ENCODE results near the gene XRCC4. TPM values are rescaled to one million over a fixed set of nuclear protein-coding genes. Genes with fewer than 3 reads are reported as not detected.
"Not testable (repeated sequence)": the region's sequence is repeated elsewhere in the genome, so short reads cannot be mapped to it uniquely, and the experiment has no call there.

Gene XRCC4
- polyA plus RNA-seq (2013, experiment 1 of 2; ENCODE audit: insufficient read length): 9.6 TPM
- polyA plus RNA-seq (2013, experiment 2 of 2; ENCODE audit: insufficient read length): 6.6 TPM

DNA sequence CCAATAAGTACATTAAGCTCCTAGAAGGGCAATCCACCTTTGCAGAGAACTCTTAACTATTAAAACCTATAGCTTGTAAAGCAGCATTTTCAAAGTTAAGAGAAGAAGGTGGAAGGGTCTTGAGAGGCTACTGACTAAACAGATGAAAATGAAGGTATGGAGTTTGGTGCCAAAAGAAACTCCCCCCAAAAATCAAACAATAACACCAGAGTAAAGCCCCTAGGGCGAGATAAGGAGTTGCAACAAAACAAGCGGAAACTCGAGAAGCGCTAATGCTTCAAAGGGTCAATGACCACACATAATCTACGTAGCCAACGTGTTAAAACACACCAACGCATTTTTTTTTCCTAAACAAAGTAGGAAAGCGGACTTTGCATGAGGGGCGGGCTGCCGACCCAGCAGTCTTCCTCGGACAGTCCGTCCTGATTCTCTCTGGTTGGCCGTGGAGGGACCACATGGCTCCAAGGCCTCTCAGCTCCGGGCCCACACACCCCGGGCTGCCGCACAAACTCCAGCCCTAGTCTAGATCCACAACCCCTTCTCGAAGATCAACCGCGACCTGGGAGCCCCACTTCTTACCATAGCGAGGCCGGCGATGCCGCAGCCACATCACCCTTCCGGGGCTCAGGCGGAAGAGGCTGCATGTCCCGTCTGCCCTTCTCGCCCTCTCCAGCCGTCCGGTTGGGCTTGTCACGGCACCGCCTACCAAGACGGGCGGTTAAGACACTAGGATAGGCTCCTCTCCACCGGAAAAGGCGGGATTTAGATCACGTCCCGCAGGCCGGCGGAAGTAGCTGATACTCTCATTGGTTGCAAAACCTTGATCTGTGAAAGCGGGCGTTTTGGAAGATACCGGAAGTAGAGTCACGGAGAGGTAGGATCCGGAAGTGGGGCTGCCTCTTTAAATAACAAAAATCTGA, at the start of gene XRCC4, which contains the start of gene TMEM167A:
Gene XRCC4 (plus strand): TSS at position 806 of the 920 bp plus-strand sequence. CDS start 27,373 bp downstream, outside the sequence.
Gene TMEM167A (minus strand): TSS at position 653 of the 920 bp plus-strand sequence. CDS start 71 bp downstream, at position 582.
- DNase-seq: peak; percentile 100

DNA sequence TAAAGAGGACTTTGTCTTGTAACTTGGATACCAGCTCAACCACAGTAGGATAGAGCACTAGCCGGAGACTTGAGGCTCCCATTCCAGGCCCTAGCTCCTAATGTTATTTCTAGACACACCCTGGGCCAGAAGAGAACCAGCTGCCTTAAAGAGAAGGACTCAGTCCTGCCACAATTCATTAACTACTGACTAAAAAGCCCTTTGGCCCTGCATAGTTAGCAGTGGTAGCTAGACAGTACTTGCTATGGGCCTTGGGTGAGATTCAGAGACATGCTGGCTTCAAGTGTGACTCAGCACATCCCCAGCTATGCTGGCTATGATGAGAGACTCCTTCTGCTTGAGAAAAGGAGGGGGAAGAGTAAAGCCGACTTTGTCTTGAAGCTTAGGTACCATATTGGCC, 47.4 kb upstream of the XRCC4 start:
- peak; percentile 70 for DNase-seq

DNA sequence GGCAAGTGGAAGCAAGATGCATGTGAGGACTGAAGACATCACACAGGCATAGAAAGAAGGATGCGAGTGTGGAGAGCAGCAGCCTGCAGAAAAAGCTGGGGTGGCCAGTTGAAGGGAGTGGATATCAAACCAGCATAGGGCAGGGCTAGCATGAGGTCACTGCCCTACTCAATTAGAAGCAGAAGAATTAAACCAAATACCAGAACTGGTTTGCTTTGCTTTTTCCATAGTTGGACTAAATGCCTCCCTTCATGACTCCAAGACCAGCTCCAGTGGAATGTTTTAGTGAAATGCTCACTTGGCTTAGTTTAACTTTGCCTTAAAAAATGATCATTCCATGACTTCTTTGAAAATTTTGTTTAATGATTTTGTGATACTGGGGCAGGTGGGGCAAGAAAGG, 46.0 kb upstream of the XRCC4 start:
- DNase-seq: peak; percentile 26

DNA sequence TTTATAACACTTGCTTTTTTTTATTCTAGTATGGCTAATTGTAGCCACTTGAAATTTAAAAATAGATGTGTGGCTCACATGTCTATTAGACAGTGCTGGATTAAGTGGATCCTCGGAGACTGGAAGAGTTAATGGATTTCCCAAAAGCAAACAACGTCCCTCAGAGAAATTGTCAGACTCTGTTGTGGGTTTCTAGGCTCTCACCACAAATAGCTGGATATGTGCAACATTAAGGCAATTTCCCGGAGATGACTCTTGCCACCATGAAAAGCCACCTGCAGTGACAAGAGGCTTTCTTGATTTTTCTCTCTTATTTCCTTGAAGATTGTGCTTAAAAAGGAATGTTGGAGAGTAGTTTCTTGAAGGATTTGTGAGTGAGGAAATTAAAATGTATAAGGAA, 43.3 kb upstream of the XRCC4 start:
- no peak for DNase-seq

DNA sequence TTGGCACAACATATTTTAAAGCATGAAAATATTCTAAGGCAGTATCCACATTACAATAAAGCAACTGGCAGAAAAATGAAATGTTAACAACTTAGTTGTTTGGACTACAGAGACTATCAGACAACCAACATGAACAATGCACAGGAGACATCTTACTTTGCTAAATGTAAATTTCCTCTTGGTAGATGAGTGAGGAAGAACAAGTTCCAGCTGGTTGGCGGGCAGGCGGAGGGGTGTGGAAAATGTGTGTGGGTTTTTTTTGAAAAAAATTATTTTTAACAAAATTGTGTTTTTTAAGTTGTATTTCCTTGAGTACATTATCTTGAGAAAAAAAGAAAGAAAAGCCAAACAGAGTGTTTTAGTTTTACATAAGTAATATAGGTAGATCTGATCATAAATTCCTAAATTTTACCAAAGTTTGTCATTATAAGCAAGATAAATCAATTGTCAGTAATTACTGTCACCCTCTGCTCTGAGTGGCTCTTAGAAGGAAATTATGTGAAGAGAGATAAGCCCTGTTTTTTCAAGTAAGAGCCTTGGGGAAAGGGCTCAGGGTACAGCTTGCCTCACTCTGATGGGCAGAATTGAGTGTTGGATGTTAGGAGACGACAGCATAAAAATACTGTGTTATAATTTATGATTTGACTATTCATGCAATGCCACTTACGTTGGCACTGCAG, 42.7 kb upstream of the XRCC4 start:
- no peak for DNase-seq

DNA sequence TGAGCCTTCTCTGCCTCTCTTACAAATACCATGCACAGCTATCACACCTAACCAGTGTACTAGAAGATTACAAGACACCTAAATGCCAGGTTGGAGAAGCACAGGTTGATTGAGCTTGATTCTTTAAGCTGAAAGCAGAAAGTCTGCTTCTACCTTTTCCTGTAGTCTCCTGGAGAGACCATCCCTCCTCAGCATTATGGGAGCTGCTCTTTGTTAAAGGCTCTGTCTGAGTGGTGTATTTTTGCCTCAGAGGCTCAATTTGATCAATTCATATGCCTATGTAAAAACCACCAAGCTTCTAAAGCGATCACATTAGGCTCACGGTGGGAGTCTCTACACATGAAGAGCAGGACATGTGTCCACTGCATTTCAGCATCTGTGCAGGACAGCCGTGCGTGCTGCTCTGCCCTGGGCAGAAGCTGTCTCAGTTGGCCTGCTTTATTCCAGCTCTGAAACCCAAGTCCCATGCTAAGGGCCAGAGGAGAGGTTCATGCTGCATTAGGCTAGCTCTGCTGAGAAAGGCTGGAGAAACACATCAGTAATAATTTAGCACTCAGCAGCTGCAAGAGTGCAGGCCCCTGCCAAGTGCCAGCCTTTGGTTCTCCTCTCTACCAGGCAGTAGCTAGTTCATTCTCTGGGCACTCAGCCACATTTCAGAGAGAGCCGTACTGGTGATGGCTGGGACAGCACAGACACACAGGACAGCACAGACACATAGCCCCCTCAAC, 41.8 kb upstream of the XRCC4 start:
- peak; percentile 6 for DNase-seq

DNA sequence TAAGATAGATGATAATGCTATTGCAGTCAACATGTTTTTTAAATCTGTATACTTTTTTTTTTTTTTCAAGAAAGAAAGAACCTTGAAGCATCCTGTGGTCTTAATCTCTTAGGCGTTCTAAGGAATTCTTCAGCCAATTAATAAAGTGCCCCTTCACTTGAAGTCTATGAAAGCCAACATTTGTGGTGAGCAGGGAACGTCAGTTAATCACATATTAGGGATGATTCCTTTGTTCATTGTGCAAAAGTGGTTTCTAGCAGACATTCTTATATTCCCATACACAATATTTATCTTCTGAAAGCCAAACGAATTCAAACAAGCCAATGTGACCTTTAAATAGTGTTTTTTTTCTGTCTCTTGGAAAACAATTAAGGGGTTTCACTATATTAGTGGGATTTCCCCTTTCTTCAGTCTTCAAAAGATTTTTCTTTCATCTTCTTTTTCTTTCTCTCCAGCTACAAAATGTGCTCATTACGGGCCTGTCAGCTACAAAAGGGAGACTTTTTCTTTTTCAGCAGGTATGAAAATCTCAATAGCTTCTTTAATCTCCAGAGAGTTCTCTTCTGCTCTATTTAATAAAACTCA, 40.3 kb upstream of the XRCC4 start:
- DNase-seq: no peak

DNA sequence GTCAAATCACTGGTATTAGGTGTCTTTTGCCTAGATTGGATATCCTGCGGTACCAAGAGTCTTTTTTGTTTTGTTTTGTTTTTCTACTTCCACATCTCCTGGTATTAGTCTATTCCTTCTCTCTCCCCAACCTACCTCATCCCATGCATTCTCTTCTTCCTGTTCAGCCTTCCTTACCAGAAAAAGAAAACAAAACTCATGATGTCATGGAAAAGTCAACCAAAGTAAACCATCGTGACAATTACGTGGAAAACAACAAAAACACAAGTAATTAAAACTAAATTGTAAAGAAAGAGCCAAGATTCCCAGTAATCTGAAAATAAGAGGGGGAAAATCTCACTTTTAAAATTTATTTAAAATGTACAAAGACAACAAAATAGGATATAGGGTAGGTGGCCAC, 38.4 kb upstream of the XRCC4 start:
- no peak for DNase-seq

DNA sequence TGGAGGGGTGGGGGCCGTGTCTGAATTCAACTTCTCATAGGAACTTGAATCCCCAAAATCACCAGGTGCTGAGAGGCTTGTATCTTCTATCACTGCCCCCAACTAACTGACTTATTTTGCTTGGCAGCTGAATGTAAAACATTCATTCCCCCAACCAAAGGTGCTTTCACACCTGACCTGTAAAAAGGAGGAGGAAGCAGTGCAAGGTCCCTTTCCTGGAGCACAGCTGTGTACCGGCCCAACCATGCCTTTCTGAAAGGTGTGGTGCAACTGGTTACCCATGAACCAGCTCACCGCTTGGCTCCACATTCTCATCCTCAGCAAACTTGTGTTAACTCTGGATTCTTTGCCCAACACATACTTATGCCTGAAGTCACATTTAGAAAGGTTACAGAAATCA, 34.8 kb upstream of the XRCC4 start:
- no peak for DNase-seq

DNA sequence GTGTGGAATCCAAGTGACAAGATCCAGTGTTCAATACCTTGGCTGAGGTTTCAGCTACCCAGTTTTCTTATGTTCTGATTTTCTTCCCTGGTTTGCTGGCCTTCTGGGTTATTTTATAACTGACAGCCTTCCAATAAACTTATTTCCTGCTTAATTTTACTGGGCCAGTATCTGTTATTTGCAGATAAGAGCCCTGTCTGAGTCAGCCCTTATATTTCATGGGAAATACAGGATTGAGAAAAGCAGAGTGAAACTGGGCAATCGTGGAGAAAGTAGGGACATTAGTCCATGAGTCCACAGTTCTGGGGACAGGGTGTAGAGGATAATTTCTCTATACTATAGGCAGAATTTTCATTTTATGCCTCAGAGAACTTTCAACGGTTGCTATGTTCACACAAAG, 32.4 kb upstream of the XRCC4 start:
- no peak for DNase-seq

DNA sequence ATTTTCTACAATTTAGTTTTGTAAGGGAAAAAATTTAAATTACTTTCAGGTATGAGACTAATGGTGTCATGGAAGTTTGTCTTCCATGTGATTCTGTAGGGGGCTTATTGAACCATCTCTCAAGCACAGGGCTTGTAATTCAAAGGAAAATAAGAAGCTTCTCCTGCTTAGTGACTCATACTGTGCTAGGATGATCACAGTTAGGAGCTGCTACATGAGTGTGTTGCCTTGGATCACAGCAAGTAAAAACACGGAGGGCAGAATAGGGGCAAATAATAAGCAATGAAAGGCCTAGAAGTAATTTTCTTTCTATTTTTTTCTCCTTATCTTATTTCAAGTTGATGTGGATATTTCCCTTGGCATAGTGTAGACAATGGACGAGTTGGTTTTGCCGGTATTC, 29.1 kb upstream of the XRCC4 start:
- DNase-seq: peak; percentile 21

DNA sequence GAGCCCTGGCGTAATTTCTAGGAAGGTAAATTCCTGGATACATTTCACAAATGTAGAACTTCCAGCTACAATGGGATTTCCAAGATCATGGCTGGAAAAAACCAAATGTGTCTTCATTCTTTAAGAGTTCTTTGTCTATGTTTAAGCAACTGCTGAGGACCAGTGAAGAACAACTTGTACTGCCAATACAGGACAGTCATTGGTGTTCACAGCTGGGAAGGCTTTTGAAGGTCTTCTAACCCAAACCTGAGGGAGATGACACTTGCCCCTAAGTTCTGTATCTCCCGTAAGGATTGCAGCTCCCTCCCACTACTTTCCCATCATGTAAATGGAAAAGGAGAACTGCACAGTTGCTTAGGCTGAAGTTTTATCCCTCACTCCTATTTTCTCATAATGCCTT, 28.5 kb upstream of the XRCC4 start:
- no peak for DNase-seq

DNA sequence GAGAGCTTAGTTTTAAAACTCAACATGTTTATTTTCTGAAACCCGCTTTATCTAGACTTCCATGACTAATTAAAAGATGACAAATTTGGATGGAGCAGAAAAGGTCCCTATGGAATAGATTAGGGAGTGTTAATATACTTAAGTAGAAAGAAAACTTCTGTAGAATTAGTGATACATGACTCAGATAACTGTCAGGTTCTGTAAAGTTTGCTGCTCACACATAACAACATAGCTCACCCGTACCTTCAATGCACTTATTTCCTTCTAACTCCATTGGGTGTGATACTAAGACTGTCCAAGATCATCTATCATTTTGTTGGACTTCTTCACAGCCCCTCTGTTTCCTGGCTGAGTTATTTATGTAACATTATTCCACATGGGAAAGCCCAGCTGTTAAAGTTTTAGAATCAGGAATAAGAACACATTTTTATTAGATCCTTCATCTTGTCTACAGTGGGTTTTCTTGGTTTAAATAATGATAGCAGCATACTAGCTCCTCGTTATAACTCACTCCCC, 27.9 kb upstream of the XRCC4 start:
- DNase-seq: no peak

DNA sequence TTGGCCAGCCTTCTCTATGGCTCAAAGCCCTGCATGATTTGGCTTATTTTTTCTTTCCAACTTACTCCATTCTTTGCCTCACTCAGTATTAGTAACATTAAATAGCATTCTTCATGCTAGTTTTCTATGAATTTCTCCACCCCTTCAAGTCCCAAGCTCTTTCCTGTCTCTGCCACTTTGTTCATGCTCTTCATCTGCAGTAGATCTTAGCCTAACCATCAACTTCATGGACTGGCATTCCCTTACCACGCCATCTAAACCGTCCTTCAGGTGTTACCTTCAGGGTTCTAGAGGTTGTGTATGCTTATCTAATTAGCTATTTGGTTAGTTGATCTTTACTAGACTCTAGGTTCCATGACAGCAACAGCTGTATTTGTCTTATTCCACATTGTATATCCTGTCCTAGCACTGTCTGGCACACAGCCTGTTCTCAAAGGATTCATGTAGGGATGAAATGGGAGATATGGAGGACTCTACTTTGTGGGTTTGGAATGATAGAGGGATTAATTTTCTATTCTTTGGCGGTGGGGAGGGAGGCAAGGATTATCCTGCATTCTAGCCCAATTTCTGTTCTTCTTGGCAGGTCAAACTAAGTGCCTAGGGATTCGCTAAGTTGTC, 26.5 kb upstream of the XRCC4 start:
- no peak for DNase-seq

DNA sequence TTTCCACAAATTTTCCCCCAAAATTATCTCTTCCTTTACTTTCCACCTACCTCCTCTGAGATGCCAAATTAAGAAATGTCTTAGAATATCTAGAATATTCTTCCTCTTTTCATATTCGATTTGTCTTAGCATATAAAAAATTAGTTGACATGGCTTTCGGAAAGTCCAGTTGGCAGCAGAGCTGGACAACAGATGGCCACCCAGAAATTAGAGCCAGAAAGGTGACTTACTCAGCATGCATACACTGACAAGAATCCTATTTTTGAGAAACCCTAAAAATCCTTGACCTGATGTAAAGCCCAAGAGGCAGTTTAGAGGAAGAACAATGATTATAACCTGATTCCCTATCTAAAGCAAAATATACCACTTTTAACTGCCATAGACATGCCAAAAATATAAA, 22.2 kb upstream of the XRCC4 start:
- DNase-seq: no peak

DNA sequence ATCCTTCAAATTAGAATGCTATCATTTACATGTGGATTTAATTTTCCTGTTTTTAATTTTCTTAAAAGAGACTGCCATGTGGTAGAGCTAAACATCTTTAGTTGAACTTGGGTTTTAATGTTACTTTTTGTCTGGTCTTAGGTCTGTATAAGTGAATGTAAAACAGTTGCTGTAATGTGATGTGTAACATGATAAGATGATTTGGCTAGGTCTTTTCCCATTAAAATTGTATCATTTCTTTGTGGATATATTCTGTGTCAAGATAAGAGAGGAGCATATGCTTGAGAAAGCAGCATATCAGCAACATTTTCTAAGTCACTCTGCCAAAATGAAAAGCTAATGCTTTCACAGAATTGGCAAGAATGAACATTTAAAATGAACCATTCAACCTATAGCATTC, 18.6 kb upstream of the XRCC4 start:
- DNase-seq: no peak

DNA sequence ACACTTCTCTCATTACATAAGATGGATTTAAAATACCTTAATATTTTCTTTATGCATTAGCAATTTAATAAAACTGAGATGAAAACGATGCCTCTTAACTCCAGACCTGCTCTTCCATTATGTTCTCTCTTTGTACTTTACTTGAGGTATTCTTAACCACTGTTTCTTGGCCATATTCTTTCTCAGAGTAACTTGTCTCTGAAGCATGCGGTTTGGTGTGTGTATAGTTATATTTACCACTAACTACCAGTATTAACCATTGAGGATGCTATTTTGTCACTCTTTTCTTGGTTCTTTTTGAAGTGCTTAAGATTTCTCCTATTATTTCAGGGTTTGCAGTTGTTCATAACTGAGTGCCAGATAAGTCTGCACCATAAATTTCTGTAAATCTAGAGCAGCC, 18.0 kb upstream of the XRCC4 start:
- no peak for DNase-seq

DNA sequence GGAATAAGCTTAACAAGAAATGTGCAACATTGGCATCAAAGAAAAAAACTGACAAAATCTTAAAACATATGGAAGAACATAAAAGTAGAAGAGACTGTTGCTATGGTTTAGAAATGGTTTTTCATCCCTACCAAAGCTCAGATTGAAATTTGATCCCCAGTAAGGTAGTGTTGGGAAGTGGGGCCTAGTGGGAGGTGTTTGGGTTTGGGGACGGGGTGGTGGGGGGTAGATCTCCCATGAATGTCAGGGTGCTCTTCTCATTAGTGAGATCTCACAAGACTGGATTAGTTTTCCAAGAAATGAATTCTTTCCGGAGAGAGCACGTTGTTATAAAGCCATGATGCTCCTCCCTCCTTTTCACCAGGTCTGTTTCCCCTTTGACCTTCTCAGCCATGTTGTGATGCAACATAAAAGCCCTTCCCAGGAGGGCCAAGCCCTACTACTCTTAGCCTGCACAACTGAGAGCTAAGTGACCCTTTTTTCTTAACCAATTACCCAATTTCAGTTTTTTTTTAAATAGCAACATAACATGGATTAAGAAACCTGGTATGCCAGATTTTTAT, 10.7 kb upstream of the XRCC4 start:
- no peak for DNase-seq

DNA sequence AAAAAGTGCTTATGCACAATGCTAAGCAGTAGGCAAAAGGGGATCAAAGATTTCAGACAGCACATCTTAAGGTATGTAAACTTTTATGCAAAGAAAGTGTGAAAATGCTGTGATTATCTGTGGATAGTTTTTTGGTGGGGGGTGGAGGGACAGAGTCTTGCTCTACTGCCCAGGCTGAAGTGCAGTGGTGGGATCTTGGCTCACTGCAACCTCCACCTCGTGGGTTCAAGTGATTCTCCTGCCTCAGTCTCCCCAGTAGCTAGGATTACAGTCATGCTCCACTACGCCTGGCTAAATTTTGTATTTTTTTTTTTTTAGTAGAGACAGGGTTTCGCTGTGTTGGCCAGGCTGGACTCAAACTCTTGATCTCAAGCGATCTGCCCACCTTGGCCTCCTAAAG, 10.0 kb upstream of the XRCC4 start:
- not testable (repeated sequence) for DNase-seq

DNA sequence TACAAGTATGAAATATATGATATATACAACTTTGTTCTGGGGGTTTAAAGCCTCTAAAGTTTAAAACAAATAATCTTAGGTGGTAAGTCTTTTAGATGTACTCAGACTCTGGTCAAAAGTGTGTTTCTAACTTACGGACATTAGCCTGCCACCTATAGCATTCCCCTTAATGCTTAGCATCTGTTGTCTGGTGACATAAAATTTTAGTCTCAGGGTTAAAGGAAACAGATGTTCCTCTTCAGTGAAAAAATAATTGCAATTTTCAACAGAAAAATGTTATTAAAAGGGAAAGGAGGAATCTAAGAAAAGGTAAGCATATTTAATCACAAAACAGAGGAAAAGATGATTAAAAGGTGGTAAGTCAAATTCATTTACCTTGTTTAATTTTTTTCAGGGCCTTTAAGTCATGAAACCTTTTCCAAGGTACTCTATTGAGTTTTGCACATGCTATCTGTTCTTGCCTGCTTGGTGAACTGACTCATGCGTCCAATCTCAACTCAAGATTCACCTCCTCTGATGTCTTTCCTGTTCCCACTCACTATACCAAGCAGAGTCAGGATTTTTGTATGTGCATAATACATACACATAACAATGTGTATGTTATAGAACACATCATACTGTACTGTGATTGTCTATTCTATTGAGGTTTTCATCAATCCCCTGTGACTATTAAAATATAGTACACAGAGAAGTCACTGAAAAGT, 8.1 kb upstream of the XRCC4 start:
- DNase-seq: no peak
